GM19239 (cell line): ENCODE results near the gene JUP.
"Not testable (repeated sequence)": the region's sequence is repeated elsewhere in the genome, so short reads cannot be mapped to it uniquely, and the experiment has no call there.

Source experiments
- DNase-seq: peaks from one replicate; pipeline ENCODE4 v3.0.0; 2011; ENCODE audit warnings: low spot score; ENCODE audit not compliant: insufficient read length
- FAIRE-seq: peaks from 2 replicates; lab custom pipeline; 2011; peaks lifted over from hg19 to GRCh38; lab: Jason Lieb, UNC

The JUP gene

GRCh38 chr17:41786227-41787020 lies at the start of gene JUP:
Gene JUP, minus strand, starts transcription at chr17:41786711. Its CDS starts 14,857 bp downstream, at chr17:41771854.
- DNase-seq (peak; percentile 95), FAIRE-seq (peak; percentile 58)

GRCh38 chr17:41835800-41836549 lies 49.5 kb upstream of the JUP start, which contains the start of gene NT5C3B:
Gene NT5C3B, minus strand, starts transcription at chr17:41836232. Its CDS starts 39 bp downstream, at chr17:41836193.
- peak; percentile 45 for FAIRE-seq
- DNase-seq = peak; percentile 83

DNA sequence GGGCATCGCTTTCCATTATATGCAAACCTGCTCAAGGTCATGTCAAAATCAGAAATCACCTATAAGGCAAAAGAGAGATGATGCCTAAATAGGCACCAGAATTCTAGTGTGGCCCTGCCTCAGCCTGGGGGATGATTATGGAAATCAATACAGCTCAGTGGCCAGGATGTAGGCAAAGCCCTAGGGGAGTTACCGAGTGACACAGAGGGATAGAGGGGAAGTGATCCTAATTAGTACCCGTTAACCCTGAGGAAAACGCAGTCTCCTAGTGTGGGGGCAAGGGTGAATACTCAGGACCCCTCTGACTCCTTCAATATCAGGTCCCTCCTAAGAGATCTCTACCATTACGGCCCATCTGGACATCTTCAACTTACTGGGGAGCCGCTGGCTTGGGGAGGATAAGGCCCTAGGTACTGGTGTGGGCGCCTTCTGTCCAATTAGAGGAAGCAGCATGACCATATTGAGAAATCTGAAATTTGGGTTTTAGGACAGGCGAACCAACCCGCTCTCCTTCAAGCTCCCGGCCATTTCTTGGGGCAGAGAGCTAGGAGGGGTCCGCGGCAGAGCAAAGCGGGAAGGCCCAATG lies 48.8 kb upstream of the JUP start:
- DNase-seq = no peak
- no peak for FAIRE-seq

DNA sequence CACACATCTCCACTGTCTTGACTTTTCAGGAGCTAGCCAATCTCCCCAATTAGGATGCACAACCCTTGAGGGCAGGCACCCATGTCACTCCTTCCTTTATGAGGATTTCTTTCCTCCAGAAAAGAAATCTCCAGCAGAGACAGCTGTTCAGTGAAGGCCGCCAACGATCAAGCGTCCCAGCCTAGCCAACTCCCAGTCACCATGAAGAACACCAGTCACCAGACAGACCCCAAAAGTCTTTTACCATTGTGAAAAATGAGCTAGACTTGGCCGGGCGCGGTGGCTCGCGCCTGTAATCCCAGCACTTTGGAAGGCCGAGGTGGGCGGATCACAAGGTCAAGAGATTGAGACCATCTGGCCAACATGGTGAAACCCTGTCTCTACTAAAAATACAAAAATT lies 43.5 kb upstream of the JUP start:
- FAIRE-seq, DNase-seq: not testable (repeated sequence)

DNA sequence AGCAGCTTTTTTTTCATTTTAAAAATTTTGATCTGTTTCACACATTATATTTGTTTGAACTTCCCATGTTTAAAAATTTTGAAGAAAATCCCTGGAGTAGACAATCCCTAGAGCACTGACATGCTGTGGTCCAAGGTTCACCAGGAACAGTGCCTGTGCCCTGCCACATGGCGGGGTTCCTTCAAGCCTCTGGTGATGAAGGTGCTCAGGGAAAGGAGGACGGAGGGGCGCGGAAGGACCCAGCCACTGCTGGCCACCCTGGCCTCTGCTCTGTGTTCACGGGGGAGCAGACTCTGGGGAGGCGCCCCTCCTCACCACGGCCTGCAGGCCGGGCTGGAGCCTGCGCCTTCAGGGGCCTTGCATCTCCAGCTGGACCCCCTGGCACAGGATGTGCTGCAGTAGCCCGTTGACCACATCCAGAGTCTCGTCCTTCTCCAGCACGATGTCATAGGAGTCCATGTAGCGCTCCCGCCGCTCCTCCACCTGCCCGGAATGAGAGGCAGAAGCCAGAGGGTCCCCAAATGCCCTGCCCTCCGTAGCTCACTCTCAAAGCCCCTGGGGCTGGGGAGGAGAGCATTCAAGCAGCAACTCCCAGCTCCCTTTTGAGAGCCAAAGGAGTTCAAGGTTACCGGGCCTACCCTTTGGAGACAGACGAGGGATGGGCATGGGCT lies 38.8 kb upstream of the JUP start:
- FAIRE-seq (no peak), DNase-seq (no peak)

DNA sequence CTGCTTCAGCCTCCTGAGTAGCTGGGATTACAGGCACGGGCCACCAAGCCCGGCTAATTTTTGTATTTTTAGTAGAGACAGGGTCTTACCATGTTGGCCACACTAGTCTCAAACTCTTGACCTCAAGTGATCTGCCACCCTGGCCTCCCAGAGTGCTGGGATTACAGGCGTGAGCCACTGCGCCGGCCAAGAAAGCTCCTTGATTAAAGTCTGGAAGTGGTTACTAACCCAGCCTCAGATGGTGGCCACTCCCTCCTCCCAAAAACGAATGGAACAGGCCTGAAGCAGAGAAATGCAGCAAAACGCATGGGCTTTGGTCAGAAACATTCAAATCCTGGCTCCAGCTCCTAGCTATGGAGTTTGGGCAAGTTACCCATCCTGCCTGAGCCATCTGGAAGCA lies 37.6 kb upstream of the JUP start:
- DNase-seq (no peak), FAIRE-seq (no peak)

GRCh38 chr17:41823580-41823979 lies 37.1 kb upstream of the JUP start:
- FAIRE-seq (no peak), DNase-seq (no peak)

DNA sequence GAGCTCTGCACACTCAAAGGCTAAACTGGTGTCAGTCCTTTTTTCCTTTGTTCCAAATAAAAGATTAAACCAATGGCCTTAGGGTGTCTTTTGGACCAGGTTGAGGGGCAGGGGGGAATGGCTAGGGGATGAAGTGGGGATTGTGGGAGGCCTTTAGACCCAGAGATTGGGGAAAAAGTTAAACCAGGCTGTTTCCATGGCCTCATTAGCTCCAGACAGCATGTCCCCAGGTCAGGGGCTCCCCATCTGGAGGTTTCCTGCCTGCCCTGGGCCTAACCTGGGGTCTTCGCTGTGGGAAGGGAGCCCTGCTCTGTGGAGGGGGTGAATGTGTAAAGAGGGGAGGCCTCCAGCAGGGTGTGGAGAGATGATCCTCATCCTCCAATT lies 36.6 kb upstream of the JUP start:
- DNase-seq (no peak), FAIRE-seq (no peak)

GRCh38 chr17:41822216-41823140 lies 36.0 kb upstream of the JUP start:
- DNase-seq = no peak
- no peak for FAIRE-seq

- no peak for DNase-seq
- no peak for FAIRE-seq
Measured at GRCh38 chr17:41821776-41822175, 35.3 kb upstream of the JUP start.

- DNase-seq = no peak
- FAIRE-seq = no peak
Measured at GRCh38 chr17:41818024-41818423, 31.5 kb upstream of the JUP start.

DNA sequence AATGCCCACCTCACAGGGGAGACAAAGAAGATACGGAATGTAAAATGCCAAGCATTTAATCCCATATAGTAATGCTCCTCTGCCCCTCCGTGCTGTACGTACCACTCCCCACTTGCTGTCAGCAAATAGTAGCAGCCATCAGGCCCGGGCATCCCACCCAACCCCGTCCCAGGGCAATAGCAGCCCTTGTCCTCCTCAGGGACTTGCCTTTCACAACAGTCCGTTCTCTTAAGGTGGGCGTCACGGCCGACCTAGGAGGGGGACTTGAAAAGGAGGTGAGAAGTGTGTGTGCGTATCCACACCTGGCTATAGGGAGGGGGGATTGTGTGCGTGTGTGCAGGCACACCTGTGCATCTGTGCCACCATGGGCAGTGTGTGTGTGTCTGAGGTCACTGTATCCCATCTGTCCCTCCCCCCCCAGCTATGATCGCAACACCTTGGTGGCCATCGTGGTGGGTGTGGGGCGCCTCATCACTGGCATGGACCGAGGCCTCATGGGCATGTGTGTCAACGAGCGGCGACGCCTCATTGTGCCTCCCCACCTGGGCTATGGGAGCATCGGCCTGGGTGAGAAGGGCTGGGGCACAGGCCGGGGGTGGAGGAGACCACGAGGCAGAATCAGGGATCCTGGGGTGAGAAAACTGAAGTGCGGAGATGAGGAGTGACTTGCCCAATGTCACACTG lies 30.3 kb upstream of the JUP start:
- no peak for FAIRE-seq
- no peak for DNase-seq

GRCh38 chr17:41814195-41814594 lies 27.7 kb upstream of the JUP start:
- DNase-seq = no peak
- no peak for FAIRE-seq

DNA sequence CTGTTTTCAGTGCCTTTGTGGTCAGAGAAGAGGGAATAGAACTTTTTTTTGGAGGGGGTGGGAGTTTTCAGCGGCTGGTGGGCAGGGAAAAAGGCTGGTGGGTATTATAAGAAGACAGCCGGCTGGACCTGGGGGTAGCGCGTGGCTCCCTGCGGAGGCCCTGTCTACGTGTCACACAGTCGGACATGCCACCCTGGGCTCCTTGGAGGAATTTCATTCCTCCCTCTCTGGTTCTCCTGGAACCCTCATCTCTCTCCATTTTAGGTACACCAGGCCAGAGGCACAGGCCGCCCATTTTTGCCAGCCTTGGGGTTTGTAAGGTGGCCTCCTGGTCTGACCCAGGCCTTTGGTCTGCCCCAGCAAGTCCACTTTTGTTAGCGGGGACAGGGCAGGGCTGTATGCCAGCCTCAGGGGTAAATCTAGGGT lies 27.2 kb upstream of the JUP start:
- FAIRE-seq (no peak), DNase-seq (no peak)

DNA sequence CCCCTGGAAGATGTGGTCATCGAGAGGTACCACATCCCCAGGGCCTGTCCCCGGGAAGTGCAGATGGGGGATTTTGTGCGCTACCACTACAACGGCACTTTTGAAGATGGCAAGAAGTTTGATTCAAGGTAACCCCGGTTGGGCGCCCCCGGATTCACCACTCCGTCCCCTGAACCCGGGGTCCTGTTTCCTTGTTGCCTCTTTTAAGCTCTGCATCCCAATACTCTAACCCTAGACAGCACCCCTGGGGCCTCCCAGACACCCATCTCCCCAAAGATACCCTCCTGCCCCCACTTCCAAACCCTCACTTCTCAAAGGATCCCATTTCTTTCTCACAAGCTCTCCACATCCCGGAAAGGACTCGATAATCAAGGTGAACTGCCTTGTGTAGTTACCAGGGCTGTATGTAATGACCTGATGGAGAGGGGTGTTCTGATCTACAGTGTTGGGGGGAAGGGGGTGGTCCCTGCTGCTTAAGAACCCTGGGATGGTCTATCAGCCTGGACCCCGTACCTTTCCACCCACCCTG lies 26.7 kb upstream of the JUP start:
- FAIRE-seq (no peak), DNase-seq (no peak)

DNA sequence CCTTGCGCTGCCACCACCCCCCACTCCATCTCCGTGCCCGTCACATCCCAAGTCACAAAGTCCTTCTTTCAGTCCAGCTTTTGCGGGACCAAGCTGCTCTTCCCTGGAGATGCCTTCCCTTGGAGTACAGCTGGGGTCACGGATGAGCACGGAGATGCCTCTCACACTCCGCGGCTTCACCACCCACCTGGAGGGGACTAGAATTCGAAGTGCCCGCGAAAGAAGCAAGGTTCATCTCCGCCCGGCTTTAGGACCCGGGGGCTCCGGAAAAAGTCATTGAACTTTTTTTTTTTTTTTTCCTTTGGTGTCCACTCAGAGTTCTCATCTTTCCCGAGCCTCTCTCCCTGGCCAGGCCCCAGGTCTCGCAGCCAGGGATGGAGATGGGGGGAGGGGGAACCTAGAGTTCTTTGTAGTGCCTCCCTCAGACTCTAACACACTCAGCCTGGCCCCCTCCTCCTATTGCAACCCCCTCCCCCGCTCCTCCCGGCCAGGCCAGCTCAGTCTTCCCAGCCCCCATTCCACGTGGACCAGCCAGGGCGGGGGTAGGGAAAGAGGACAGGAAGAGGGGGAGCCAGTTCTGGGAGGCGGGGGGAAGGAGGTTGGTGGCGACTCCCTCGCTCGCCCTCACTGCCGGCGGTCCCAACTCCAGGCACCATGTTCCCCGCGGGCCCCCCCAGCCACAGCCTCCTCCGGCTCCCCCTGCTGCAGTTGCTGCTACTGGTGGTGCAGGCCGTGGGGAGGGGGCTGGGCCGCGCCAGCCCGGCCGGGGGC lies 26.1 kb upstream of the JUP start, which contains the start of gene FKBP10:
FKBP10 (plus strand) TSS at position 624 of the 771 bp plus-strand sequence; CDS start at position 655, 31 bp downstream.
- FAIRE-seq (no peak), DNase-seq (peak; percentile 41)

- peak; percentile 75 for DNase-seq
- FAIRE-seq = no peak
Measured at GRCh38 chr17:41811549-41812380, 25.3 kb upstream of the JUP start, which contains the start of gene P3H4. Gene P3H4, minus strand, starts transcription at chr17:41811949. Its CDS starts 34 bp downstream, at chr17:41811915.
